Neural crest cell (in vitro differentiated cells): ENCODE measurements around the gene RNASE11. TPM values are rescaled to one million over a fixed set of nuclear protein-coding genes. Genes with fewer than 3 reads are reported as not detected.
"Not testable (repeated sequence)": the region's sequence is repeated elsewhere in the genome, so short reads cannot be mapped to it uniquely, and the experiment has no call there.

Experiments used
- DNase-seq: peaks from one replicate; pipeline ENCODE4 v3.0.0; 2021; ENCODE audit warnings: low read depth, mixed read lengths, low spot score
- H3K27ac Mint-ChIP-seq: one replicate; pipeline ENCODE4 v1.8.0; 2021; ENCODE audit warnings: mild to moderate bottlenecking, mixed read lengths; ENCODE audit not compliant: unreplicated experiment
- H3K27me3 Mint-ChIP-seq: 2 replicates; pipeline ENCODE4 v1.8.0; 2021; ENCODE audit warnings: low read depth, mild to moderate bottlenecking, mixed read lengths
- H3K36me3 Mint-ChIP-seq: 2 replicates; pipeline ENCODE4 v1.8.0; 2021; ENCODE audit warnings: low read depth, mild to moderate bottlenecking, mixed read lengths
- H3K4me1 Mint-ChIP-seq: 2 replicates; pipeline ENCODE4 v1.8.0; 2021; ENCODE audit warnings: mixed read lengths
- H3K4me3 Mint-ChIP-seq: one replicate; pipeline ENCODE4 v1.8.0; 2021; ENCODE audit warnings: mild to moderate bottlenecking, mixed read lengths
- H3K9me3 Mint-ChIP-seq: 2 replicates; pipeline ENCODE4 v1.8.0; 2021; ENCODE audit warnings: mixed read lengths
- CTCF ChIP-seq: fragments of 200-600 bp; sonication (generic); conservative IDR thresholded peaks from 2 replicates; pipeline ENCODE4 v1.5.0; 2021; ENCODE audit warnings: antibody characterized with exemption, mild to moderate bottlenecking
- total RNA-seq: library from RNA; stranded (reverse); gene quantifications from 2 replicates; pipeline ENCODE4 v1.2.1, GENCODE V29; 2021

Gene RNASE11
- total RNA-seq, 1 donor from 2014 or later: not detected

GRCh38 chr14:20623798-20624197 lies 36.0 kb upstream of the RNASE11 start:
- no peak overlapping the region for H3K27ac Mint-ChIP-seq
- no peaks in the 10 kb centered on the region for H3K9me3 Mint-ChIP-seq
- no peak for DNase-seq
- H3K27me3 Mint-ChIP-seq: peaks cover 72% of the 10 kb centered on the region
- TF ChIP-seq CTCF: no peak
- H3K36me3 Mint-ChIP-seq: peaks cover 8% of the 10 kb centered on the region
- H3K4me1 Mint-ChIP-seq: peaks cover 47% of the 10 kb centered on the region
- H3K4me3 Mint-ChIP-seq: peak overlapping the region; percentile 89

GRCh38 chr14:20622816-20623291 lies 35.1 kb upstream of the RNASE11 start:
- no peak for DNase-seq
- H3K36me3 Mint-ChIP-seq: peaks cover 8% of the 10 kb centered on the region
- no peak overlapping the region for H3K4me3 Mint-ChIP-seq
- no peaks in the 10 kb centered on the region for H3K9me3 Mint-ChIP-seq
- no peak for TF ChIP-seq CTCF
- peaks cover 68% of the 10 kb centered on the region for H3K27me3 Mint-ChIP-seq
- no peak overlapping the region for H3K27ac Mint-ChIP-seq
- H3K4me1 Mint-ChIP-seq: peaks cover 40% of the 10 kb centered on the region

GRCh38 chr14:20620798-20621478 lies 33.1 kb upstream of the RNASE11 start:
- Mint-ChIP-seq H3K4me3 (no peak overlapping the region), H3K9me3 (no peaks in the 10 kb centered on the region), H3K36me3 (peaks cover 8% of the 10 kb centered on the region), H3K4me1 (peaks cover 28% of the 10 kb centered on the region), H3K27ac (no peak overlapping the region), H3K27me3 (peaks cover 52% of the 10 kb centered on the region)
- no peak for DNase-seq
- TF ChIP-seq CTCF: no peak

GRCh38 chr14:20619688-20620087 lies 31.9 kb upstream of the RNASE11 start:
- H3K36me3 Mint-ChIP-seq, H3K27ac Mint-ChIP-seq, H3K4me3 Mint-ChIP-seq, DNase-seq, H3K9me3 Mint-ChIP-seq: not testable (repeated sequence)
- Mint-ChIP-seq H3K4me1 (peaks cover 17% of the 10 kb centered on the region), H3K27me3 (peaks cover 40% of the 10 kb centered on the region)

GRCh38 chr14:20618271-20618749 lies 30.5 kb upstream of the RNASE11 start:
- H3K27me3 Mint-ChIP-seq: peaks cover 30% of the 10 kb centered on the region
- peaks cover 12% of the 10 kb centered on the region for H3K4me1 Mint-ChIP-seq
- no peak overlapping the region for H3K4me3 Mint-ChIP-seq
- DNase-seq: no peak
- TF ChIP-seq CTCF: no peak
- no peak overlapping the region for H3K27ac Mint-ChIP-seq
- H3K36me3 Mint-ChIP-seq: peaks cover 2% of the 10 kb centered on the region
- no peaks in the 10 kb centered on the region for H3K9me3 Mint-ChIP-seq
